Measurements from ENCODE around the gene ARID3B.

The ARID3B gene

DNA sequence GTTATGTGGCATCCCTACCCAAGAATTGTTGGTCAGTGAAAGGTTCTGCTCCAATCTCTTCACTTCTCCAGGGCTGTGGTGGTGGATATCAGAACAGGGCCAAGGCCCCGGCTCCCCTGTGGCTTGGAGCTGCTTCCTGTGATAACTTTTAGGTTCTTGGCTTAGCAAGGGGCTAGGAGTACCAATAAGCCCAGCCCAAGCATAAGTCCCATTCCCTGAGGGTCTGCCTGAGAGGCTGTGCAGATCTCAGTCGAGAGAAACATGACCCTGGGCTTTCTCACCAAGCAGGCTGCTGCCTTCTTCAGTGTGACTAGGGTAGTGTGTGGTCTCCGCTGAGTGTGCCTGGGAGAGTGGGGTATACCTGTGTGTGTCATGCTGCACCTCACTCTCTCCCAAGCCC, 81.7 kb downstream of the ARID3B start:
- TF ChIP-seq CTCF (IDR thresholded peaks at IDR 0.05; ENCODE audit: low read depth, low read length): no peak
- no peak for DNase-seq (ENCODE audit: extremely low read depth, low read depth)

- no peak for TF ChIP-seq CTCF (IDR thresholded peaks at IDR 0.05; ENCODE audit: low read depth, low read length)
- DNase-seq (ENCODE audit: extremely low read depth, low read depth): no peak
Observed at GRCh38 chr15:74624020-74624602, 83.1 kb downstream of the ARID3B start.

GRCh38 chr15:74625693-74626092, 84.7 kb downstream of the ARID3B start:
- TF ChIP-seq CTCF (IDR thresholded peaks at IDR 0.05; ENCODE audit: low read depth, low read length): no peak
- no peak for DNase-seq (ENCODE audit: extremely low read depth, low read depth)

- DNase-seq (ENCODE audit: extremely low read depth, low read depth): no peak
- TF ChIP-seq CTCF (IDR thresholded peaks at IDR 0.05; ENCODE audit: low read depth, low read length): no peak
Observed at GRCh38 chr15:74626336-74626735, 85.3 kb downstream of the ARID3B start.

DNA sequence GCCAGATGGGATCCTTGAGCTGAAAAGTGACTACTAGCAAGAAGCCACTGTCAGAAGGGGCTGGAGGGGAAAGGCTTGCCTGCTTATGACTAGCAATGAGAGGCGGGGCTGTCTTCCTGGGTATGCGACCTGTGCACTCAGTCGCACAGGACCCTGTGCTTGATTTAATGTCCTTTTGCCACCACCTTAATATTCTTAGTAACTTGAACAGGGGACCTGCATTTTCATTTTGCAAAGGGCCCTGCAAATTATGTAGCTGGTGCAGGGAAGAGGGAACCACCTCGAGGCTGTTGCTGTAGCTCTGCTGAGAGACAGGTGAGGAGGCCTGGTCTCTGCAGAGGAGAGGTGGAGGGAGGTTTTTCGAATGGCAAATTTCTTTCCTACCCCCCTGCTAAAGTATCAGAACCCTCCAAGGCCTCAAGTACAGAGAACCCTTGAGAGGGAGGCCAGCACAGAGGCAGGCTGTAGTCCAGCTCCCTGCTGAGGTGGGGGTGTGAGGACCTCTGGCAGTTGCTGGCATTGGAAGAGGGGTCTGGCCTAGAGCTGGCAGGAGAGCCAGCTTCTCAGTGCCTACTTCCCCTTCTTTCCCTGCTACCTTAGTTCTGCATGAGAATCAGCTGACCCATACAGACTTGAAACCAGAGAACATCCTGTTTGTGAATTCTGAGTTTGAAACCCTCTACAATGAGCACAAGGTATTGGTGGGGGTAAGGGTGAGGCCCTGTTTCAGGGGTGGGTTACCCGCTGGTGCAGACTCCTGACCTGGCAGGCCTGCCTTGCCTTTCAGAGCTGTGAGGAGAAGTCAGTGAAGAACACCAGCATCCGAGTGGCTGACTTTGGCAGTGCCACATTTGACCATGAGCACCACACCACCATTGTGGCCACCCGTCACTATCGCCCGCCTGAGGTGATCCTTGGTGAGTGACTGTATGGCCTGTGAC, 86.0 kb downstream of the ARID3B start:
- DNase-seq (ENCODE audit: extremely low read depth, low read depth): no peak
- TF ChIP-seq CTCF (IDR thresholded peaks at IDR 0.05; ENCODE audit: low read depth, low read length): no peak

- TF ChIP-seq CTCF (IDR thresholded peaks at IDR 0.05; ENCODE audit: low read depth, low read length): no peak
- DNase-seq (ENCODE audit: extremely low read depth, low read depth): no peak
Observed at GRCh38 chr15:74627766-74628165, 86.7 kb downstream of the ARID3B start.

- DNase-seq (ENCODE audit: extremely low read depth, low read depth): no peak
- TF ChIP-seq CTCF (IDR thresholded peaks at IDR 0.05; ENCODE audit: low read depth, low read length): no peak
Observed at GRCh38 chr15:74628199-74628598, 87.2 kb downstream of the ARID3B start.
